ENCODE results near the gene ADH1C. TPM values are rescaled to one million over a fixed set of nuclear protein-coding genes. Genes with fewer than 3 reads are reported as not detected.

ADH1C gene
- 1 to 10 TPM; 1.2 to 3.6 (median 2.7) TPM for total RNA-seq
- polyA plus RNA-seq: 4.3 TPM
- long read RNA-seq, donor 1: 0 reads
- long read RNA-seq, donor 2, partial matches to known transcripts: 0 of 1 reads
- long read RNA-seq, donor 2, other reads (novel, unspliced or antisense): 0 of 1 reads
- long read RNA-seq, donor 3, transcript ADH1C-204 (9 exons, 1,740 nt): major isoform, 5 of 8 reads
- long read RNA-seq, donor 3, partial matches to known transcripts: 0 of 8 reads
- long read RNA-seq, donor 3, other reads (novel, unspliced or antisense): 3 of 8 reads
- long read RNA-seq, donor 4, partial matches to known transcripts: 0 of 2 reads
- long read RNA-seq, donor 4, other reads (novel, unspliced or antisense): 1 of 2 reads

DNA sequence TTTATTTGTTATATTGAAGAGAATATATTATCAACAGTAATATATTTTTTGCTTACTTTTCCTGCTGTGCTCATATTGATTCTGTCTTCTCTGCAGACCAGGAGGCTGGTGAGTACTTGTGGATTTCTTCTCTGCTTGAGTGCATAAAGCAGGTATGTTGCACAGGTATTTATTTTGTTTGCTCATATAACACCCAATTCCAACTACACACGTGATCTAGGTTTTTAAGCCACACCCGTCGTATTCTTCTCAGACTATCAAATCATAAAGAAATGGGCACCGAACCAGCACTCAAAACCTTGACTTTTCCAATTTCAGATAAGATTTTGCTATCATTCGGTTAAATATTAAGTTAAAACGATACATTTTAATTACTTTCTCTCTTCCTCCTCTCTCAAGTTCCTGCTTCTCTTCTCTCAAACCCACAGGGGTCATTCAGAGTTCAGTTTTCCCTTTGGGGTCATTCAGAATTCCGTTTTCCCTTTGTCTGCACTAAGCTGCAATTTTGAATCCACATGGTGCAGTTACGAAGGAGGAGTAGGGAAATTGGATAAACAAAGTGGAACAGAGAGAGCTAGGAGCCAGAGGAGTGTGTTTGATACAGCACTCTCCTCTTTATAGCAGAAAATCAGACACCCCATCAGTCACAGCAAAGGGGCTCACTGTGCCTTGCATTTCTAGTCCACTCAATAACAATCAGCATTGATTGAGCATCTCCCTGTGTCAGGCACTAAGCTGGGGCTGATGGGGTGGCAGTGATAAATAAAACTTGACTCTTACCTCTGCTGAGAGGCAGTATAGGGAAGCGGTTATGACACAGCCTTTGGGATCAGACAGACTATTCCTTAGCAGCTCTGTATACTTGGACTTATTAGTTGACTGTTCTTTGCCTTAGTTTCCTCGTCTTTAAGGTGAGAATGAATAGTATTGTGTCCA, at the start of gene ADH1C:
TSS of gene ADH1C (minus strand) at position 145 of the 936 bp plus-strand sequence. CDS start at position 74, 71 bp downstream.
- ATAC-seq (peak in 1 of 2 donors; percentile 79), DNase-seq (no peak)
- WGBS: 44% methylated on average over 10 of the region's 10 CpGs
- Histone ChIP-seq H3K27ac (ENCODE audit: low read length) (no peak within 1 kb of the TSS), H3K4me1 (ENCODE audit: control insufficient read depth, insufficient read depth, low read length) (no peaks in the 10 kb centered on the region), H3K27me3 (ENCODE audit: control insufficient read depth, insufficient read depth) (no peaks in the 10 kb centered on the region), H3K9me3 (ENCODE audit: control insufficient read depth, low read length) (no peaks in the 10 kb centered on the region), H3K4me3 (ENCODE audit: low read length) (no peak within 1 kb of the TSS)
- intact Hi-C loops (cut with DNase I): no loop called here

- DNase-seq (no peak), ATAC-seq (no peak)
- no peaks in the 10 kb centered on the region for H3K4me1 ChIP-seq (ENCODE audit: control insufficient read depth, insufficient read depth, low read length)
- H3K9me3 ChIP-seq (ENCODE audit: control insufficient read depth, low read length): no peaks in the 10 kb centered on the region
- H3K4me3 ChIP-seq (ENCODE audit: low read length): no peak overlapping the region
- H3K27me3 ChIP-seq (ENCODE audit: control insufficient read depth, insufficient read depth): no peaks in the 10 kb centered on the region
- no peak overlapping the region for H3K27ac ChIP-seq (ENCODE audit: low read length)
- intact Hi-C loops (cut with DNase I): loop anchor here (5.0 to 10.0 kb wide), 3 partner anchors 196 to 936 kb away; no protein-coding TSS in a partner anchor
These were observed 48.3 kb upstream of the ADH1C start for GRCh38 chr4:99400831-99401230.

- H3K4me3 ChIP-seq (ENCODE audit: low read length): no peak overlapping the region
- H3K27ac ChIP-seq (ENCODE audit: low read length): no peak overlapping the region
- H3K4me1 ChIP-seq (ENCODE audit: control insufficient read depth, insufficient read depth, low read length): no peaks in the 10 kb centered on the region
- intact Hi-C loops (cut with DNase I): no loop called here
- 54% methylated on average over 1 of the region's 1 CpG for WGBS
- DNase-seq: no peak
- H3K9me3 ChIP-seq (ENCODE audit: control insufficient read depth, low read length): no peaks in the 10 kb centered on the region
- ATAC-seq: no peak
- H3K27me3 ChIP-seq (ENCODE audit: control insufficient read depth, insufficient read depth): no peaks in the 10 kb centered on the region
These were observed 46.5 kb upstream of the ADH1C start for GRCh38 chr4:99399017-99399416.

DNA sequence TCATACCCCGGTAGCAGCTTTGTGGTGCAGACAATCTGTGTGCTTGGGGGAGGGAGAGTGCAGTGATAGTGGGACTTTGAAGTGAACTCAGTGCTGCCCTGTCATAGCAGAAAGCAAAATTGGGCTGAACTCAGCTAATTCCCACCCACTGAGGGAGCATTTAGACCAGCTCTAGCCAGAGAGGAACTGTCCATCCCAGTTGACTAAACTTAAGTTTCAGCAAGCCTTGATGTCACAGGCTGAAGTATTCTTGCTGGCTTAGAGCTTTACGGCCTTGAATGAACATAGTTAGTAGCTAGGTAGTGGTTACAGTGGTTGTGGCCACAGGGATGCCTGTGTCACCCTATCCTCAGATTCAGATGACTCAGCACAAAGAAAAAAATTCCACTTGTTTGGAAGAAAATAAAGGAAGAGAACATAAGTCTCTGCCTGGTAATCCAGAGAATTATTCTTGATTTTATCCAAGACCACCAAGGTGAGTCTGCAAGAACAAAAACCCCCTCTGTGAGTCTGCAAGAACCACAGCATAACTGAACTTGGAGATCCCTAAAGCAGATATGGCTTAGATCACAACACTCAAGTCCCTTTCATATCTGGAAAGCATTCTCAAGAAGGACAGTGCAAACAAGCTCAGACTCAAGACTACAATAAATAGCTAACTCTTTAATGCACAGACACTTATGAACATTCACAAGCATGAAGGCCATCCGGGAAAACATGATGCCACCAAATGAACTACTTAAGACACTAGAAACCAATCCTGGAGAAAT, 43.2 kb upstream of the ADH1C start:
- intact Hi-C loops (cut with DNase I): no loop called here
- no peak overlapping the region for H3K4me3 ChIP-seq (ENCODE audit: low read length)
- peak overlapping the region; percentile 72 for H3K27ac ChIP-seq (ENCODE audit: low read length)
- H3K9me3 ChIP-seq (ENCODE audit: control insufficient read depth, low read length): no peaks in the 10 kb centered on the region
- no peak for DNase-seq
- no peaks in the 10 kb centered on the region for H3K4me1 ChIP-seq (ENCODE audit: control insufficient read depth, insufficient read depth, low read length)
- WGBS: 70% methylated on average over 3 of the region's 3 CpGs
- peak; percentile 32 to 51 for ATAC-seq
- no peaks in the 10 kb centered on the region for H3K27me3 ChIP-seq (ENCODE audit: control insufficient read depth, insufficient read depth)

- Histone ChIP-seq H3K9me3 (ENCODE audit: control insufficient read depth, low read length) (no peaks in the 10 kb centered on the region), H3K4me1 (ENCODE audit: control insufficient read depth, insufficient read depth, low read length) (no peaks in the 10 kb centered on the region), H3K27me3 (ENCODE audit: control insufficient read depth, insufficient read depth) (no peaks in the 10 kb centered on the region), H3K27ac (ENCODE audit: low read length) (no peak overlapping the region), H3K4me3 (ENCODE audit: low read length) (no peak overlapping the region)
- DNase-seq (no peak), ATAC-seq (peak; percentile 72 to 78)
- intact Hi-C loops (cut with DNase I): no loop called here
These were observed 42.4 kb upstream of the ADH1C start for GRCh38 chr4:99394896-99395295.

DNA sequence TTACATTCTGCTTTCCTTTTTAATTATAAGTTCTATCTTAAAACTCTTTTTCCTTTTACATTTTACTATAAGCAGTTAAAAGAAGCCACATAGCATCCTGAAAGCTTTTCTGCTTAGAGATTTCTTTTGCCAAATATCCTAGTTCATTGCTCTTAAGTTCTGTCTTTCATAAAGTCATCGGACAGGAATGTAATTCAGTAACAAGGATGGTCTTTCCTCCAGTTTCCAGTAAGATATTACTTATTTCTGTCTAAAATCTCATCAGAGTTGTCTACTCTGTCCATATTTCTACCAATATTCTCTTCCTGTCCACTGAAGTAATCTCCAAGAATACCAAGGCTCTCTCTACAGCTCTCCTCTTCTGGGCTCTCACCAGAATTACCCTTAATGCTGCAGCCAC, 37.5 kb upstream of the ADH1C start:
- no peak overlapping the region for H3K4me3 ChIP-seq (ENCODE audit: low read length)
- no peak for ATAC-seq
- 74% methylated on average over 1 of the region's 1 CpG for WGBS
- peaks cover 3% of the 10 kb centered on the region for H3K9me3 ChIP-seq (ENCODE audit: control insufficient read depth, low read length)
- no peak for DNase-seq
- H3K27me3 ChIP-seq (ENCODE audit: control insufficient read depth, insufficient read depth): no peaks in the 10 kb centered on the region
- H3K4me1 ChIP-seq (ENCODE audit: control insufficient read depth, insufficient read depth, low read length): no peaks in the 10 kb centered on the region
- H3K27ac ChIP-seq (ENCODE audit: low read length): no peak overlapping the region
- intact Hi-C loops (cut with DNase I): no loop called here

DNA sequence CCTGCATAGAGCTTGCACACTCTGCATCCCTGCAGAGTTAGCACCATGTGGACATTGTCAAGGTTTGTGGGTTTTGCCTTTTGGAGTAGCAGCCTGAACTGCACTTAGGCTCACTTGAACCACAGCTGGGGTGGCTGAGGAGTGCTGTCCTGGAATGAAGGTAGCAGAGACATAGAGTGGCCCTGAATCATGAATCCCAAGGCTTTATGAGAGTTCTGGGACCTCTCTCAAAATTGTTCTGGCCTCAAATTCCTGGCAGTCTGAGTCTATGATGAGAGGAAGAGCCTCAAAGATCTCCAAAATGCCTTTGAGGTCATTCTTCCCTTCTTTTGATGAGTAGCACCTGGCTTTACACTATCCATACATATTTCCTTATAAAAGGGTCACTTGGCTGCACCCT, 37.1 kb upstream of the ADH1C start:
- no peak overlapping the region for H3K4me3 ChIP-seq (ENCODE audit: low read length)
- peaks cover 3% of the 10 kb centered on the region for H3K9me3 ChIP-seq (ENCODE audit: control insufficient read depth, low read length)
- no peaks in the 10 kb centered on the region for H3K27me3 ChIP-seq (ENCODE audit: control insufficient read depth, insufficient read depth)
- H3K27ac ChIP-seq (ENCODE audit: low read length): no peak overlapping the region
- DNase-seq: no peak
- H3K4me1 ChIP-seq (ENCODE audit: control insufficient read depth, insufficient read depth, low read length): no peaks in the 10 kb centered on the region
- intact Hi-C loops (cut with DNase I): no loop called here
- no peak for ATAC-seq

- 31% methylated on average over 5 of the region's 5 CpGs for WGBS
These were observed 31.4 kb upstream of the ADH1C start for GRCh38 chr4:99383833-99384392.

GRCh38 chr4:99383399-99383798, 30.9 kb upstream of the ADH1C start:
- peaks cover 2% of the 10 kb centered on the region for H3K4me1 ChIP-seq (ENCODE audit: control insufficient read depth, insufficient read depth, low read length)
- DNase-seq (no peak), ATAC-seq (no peak)
- WGBS: 57% methylated on average over 3 of the region's 3 CpGs
- intact Hi-C loops (cut with DNase I): no loop called here
- no peaks in the 10 kb centered on the region for H3K9me3 ChIP-seq (ENCODE audit: control insufficient read depth, low read length)
- H3K27ac ChIP-seq (ENCODE audit: low read length): peak overlapping the region; percentile 90
- no peaks in the 10 kb centered on the region for H3K27me3 ChIP-seq (ENCODE audit: control insufficient read depth, insufficient read depth)
- no peak overlapping the region for H3K4me3 ChIP-seq (ENCODE audit: low read length)

More at GRCh38 chr4:99383833-99384392, 31.4 kb upstream of the ADH1C start:
- ATAC-seq: peak; percentile 75 to 93
- intact Hi-C loops (cut with DNase I): no loop called here
- H3K9me3 ChIP-seq (ENCODE audit: control insufficient read depth, low read length): no peaks in the 10 kb centered on the region
- peaks cover 2% of the 10 kb centered on the region for H3K4me1 ChIP-seq (ENCODE audit: control insufficient read depth, insufficient read depth, low read length)
- no peaks in the 10 kb centered on the region for H3K27me3 ChIP-seq (ENCODE audit: control insufficient read depth, insufficient read depth)
- peak; percentile 32 to 72 (median 41) for DNase-seq
- no peak overlapping the region for H3K4me3 ChIP-seq (ENCODE audit: low read length)
- H3K27ac ChIP-seq (ENCODE audit: low read length): peak overlapping the region; percentile 68

DNA sequence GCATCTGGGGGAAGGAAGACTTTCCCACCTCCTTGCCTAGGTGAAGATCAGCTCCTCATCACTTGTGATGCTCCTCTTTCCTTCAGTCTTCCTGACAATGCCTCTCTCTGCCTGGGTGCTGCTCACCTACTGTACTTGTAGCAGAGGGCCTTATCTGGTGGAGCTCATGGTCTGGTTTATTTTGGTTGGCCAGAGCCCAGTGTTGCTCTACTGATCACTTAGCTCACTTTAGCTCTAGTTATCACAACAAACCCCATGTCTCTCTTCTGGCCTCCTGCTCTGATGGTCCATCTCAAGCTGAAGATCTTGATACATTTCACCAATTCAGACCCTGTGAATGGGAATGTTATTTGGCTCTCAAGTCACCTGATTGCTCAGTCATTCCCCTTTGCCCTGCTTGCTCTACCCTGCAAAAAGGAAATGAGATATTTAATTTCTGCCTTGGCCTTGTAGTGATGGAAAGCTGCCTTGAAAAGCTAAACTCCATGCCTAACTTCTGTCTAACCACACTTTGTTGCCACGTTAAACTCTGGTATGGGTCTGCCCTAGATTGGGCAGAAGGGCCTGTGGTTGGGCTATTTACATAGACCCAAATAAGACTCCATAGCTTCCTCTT, 30.3 kb upstream of the ADH1C start:
- H3K4me1 ChIP-seq (ENCODE audit: control insufficient read depth, insufficient read depth, low read length): peaks cover 2% of the 10 kb centered on the region
- no peak for DNase-seq
- 67% methylated on average over 1 of the region's 1 CpG for WGBS
- intact Hi-C loops (cut with DNase I): no loop called here
- no peaks in the 10 kb centered on the region for H3K9me3 ChIP-seq (ENCODE audit: control insufficient read depth, low read length)
- H3K27me3 ChIP-seq (ENCODE audit: control insufficient read depth, insufficient read depth): no peaks in the 10 kb centered on the region
- H3K4me3 ChIP-seq (ENCODE audit: low read length): no peak overlapping the region
- ATAC-seq: peak in 1 of 2 donors; percentile 25
- H3K27ac ChIP-seq (ENCODE audit: low read length): peak overlapping the region; percentile 90

Measured in right cardiac atrium (tissue), 5 donors.